GM18951 (cell line): ENCODE measurements around the gene OXSR1.

Experiments used
- POLR2A ChIP-seq: IDR thresholded peaks from 4 replicates; pipeline ENCODE4 v1.6.1; 2011; ENCODE audit warnings: mild to moderate bottlenecking; ENCODE audit not compliant: insufficient read length, insufficient read depth; ENCODE audit errors: extremely low read depth
- in situ Hi-C: fragments of 300-500 bp; cut with MboI; formaldehyde crosslinking; loops from one replicate; pipeline ENCODE4 v1.12.0; 2022; ENCODE audit warnings: low sequenced_read_pairs, mixed read lengths, inconsistent platforms; ENCODE audit not compliant: unreplicated experiment

OXSR1 gene

DNA sequence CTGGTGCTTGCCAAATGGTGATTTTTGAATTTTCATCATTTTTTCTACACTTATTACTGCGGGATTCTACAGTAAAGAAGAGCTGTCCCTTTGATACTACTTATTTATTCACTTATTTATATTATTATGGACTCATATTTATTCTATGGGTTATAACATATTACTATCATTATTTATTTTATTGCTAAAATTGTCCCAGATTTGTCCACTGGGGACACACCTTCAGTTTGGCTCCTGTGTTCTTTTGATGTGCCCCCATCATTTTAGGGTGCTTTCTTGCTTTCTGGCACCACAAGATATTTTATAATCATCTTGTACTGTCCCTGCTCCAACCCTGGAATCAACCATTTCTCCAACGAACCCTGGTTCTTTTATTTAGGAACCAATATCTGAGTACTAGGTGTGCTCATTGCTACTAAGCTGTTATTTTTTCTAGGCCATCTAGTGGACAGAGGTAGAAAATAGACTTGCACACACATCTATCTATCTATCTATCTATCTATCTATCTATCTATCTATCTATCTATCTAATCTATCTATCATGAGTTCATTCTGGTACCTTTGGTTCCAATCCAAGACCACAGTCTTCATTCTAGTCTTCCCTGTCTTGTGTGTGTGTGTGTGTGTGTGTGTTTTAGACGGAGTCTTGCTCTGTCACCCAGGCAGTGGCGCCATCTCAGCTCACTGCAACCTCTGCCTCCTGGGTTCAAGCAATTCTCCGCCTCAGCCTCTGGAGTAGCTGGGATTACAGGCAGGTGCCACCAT lies 132.8 kb downstream of the OXSR1 start:
- in situ Hi-C loops, result no loop called here
- no peak for TF ChIP-seq POLR2A
